Measurements from ENCODE around the gene ABHD16B. TPM values are rescaled to one million over a fixed set of nuclear protein-coding genes. Genes with fewer than 3 reads are reported as not detected.

Gene ABHD16B
- total and polyA plus RNA-seq, 10 of the 15 experiments (the other 5 are each of a cell fraction or from before 2014, with no cell fraction given) = 0.13 TPM; not detected in 9

DNA sequence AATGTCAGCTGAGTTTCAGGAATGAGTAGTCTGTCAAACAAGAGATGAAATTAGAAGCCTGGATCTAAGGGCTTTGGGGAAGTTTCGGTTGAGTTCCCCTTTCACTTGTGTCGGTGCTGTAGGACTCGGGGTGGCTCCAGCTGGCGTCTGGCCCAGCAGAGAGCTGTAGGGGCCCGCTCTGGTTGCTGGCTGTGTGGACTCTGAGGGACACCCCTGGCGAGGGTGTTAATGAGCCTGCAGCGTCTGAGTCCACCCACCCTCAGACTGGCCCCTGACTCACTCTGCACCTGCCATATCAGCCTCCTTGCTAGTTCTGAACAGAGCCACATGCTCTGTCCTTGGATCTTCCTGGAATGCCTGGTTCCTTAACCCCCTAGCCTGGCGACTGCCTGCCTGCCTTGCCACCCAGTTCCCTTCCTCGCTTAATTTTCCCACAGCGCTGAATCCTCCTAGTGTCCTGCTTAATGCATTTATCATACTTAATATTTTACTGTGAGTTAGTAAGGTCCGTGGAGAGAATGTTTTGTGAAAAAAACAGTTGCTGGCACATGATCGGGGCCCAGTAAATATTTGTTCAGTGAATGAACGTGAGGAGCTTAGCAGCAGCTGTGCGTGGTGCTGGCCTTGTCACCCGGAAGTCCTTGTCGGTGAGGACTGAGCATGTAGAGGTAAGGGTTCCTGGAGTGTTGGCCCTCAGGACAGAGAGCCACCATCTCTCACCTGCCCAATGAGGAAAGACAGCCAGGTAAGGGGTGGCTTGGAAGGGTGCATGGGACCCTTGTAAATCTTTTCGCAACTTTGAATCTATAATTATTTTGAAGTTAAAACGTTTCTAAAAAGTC lies 35.2 kb downstream of the ABHD16B start (continued):
- TF ChIP-seq USF2 (IDR thresholded peaks at IDR 0.05; ENCODE audit: borderline replicate concordance, low read depth, low read length) (no peak), IRF5 (IDR thresholded peaks at IDR 0.05; ENCODE audit: borderline replicate concordance) (no peak), BCL11A (IDR thresholded peaks at IDR 0.05; ENCODE audit: low read depth, low read length) (no peak), MLLT1 (IDR thresholded peaks at IDR 0.05) (no peak), TCF3 (IDR thresholded peaks at IDR 0.05; ENCODE audit: borderline replicate concordance, insufficient read depth, low read depth, low read length) (peak; percentile 59; the same call in 1 of the 2 replicates), FOXM1 (IDR thresholded peaks at IDR 0.05; ENCODE audit: low read depth, low read length) (0 out of 2 replicates have a peak, but pooled peaks have one; percentile 11), POLR2AphosphoS5 (IDR thresholded peaks at IDR 0.05; ENCODE audit: low read length) (no peak), SIX5 (IDR thresholded peaks at IDR 0.05; ENCODE audit: low read depth, low read length, severe bottlenecking) (no peak), EED (IDR thresholded peaks at IDR 0.05; ENCODE audit: low read depth) (peak; percentile 80), SUPT20H (IDR thresholded peaks at IDR 0.05; ENCODE audit: borderline replicate concordance, control insufficient read depth, low read depth, low read length) (no peak), GABPA (IDR thresholded peaks at IDR 0.05; ENCODE audit: low read depth) (no peak), GATAD2B (conservative IDR thresholded peaks at IDR 0.05; ENCODE audit: low read depth) (no peak), MTA2 (IDR thresholded peaks at IDR 0.05; ENCODE audit: low read depth) (no peak), ATF7 (IDR thresholded peaks at IDR 0.05; ENCODE audit: low read depth) (no peak), CHD4 (IDR thresholded peaks at IDR 0.05) (no peak), FOXK2 (IDR thresholded peaks at IDR 0.05) (no peak), MYB (IDR thresholded peaks at IDR 0.05; ENCODE audit: borderline replicate concordance, low read depth, low read length) (no peak), BRCA1 (IDR thresholded peaks at IDR 0.05; ENCODE audit: low read depth, low read length) (no peak), CUX1 (IDR thresholded peaks at IDR 0.05; ENCODE audit: insufficient replicate concordance, low read depth, low read length) (no peak)
- TF ChIP-seq, protein P1, sequence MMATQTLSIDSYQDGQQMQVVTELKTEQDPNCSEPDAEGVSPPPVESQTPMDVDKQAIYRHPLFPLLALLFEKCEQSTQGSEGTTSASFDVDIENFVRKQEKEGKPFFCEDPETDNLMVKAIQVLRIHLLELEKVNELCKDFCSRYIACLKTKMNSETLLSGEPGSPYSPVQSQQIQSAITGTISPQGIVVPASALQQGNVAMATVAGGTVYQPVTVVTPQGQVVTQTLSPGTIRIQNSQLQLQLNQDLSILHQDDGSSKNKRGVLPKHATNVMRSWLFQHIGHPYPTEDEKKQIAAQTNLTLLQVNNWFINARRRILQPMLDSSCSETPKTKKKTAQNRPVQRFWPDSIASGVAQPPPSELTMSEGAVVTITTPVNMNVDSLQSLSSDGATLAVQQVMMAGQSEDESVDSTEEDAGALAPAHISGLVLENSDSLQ (IDR thresholded peaks at IDR 0.05) = no peak; the same call in 1 of the 2 replicates
